ENCODE measurements around the gene OLFML1.

GRCh38 chr11:7527029-7527428 lies 41.7 kb downstream of the OLFML1 start:
- TF ChIP-seq MXI1 (conservative IDR thresholded peaks at IDR 0.05; ENCODE audit: poor library complexity, severe bottlenecking) (no peak), CTCF (IDR thresholded peaks at IDR 0.05; ENCODE audit: poor library complexity, severe bottlenecking) (no peak), POLR2AphosphoS5 (IDR thresholded peaks at IDR 0.05) (no peak), EZH2 (IDR thresholded peaks at IDR 0.05; ENCODE audit: borderline replicate concordance, insufficient read depth, low read length, poor library complexity, severe bottlenecking) (no peak), REST (IDR thresholded peaks at IDR 0.05; ENCODE audit: borderline replicate concordance) (no peak), SMC3 (conservative IDR thresholded peaks at IDR 0.05; ENCODE audit: poor library complexity) (no peak), TAF1 (IDR thresholded peaks at IDR 0.05; ENCODE audit: low read depth) (no peak), EP300 (conservative IDR thresholded peaks at IDR 0.05; ENCODE audit: poor library complexity, severe bottlenecking) (no peak), RAD21 (conservative IDR thresholded peaks at IDR 0.05) (no peak)

All from neural cell (in vitro differentiated cells).